TTC549 (cell line): ENCODE measurements around the gene DRC7.

Experiments used
- FAIRE-seq: peaks from 2 replicates; lab custom pipeline; 2012; peaks lifted over from hg19 to GRCh38; lab: Jason Lieb, UNC

The DRC7 gene

DNA sequence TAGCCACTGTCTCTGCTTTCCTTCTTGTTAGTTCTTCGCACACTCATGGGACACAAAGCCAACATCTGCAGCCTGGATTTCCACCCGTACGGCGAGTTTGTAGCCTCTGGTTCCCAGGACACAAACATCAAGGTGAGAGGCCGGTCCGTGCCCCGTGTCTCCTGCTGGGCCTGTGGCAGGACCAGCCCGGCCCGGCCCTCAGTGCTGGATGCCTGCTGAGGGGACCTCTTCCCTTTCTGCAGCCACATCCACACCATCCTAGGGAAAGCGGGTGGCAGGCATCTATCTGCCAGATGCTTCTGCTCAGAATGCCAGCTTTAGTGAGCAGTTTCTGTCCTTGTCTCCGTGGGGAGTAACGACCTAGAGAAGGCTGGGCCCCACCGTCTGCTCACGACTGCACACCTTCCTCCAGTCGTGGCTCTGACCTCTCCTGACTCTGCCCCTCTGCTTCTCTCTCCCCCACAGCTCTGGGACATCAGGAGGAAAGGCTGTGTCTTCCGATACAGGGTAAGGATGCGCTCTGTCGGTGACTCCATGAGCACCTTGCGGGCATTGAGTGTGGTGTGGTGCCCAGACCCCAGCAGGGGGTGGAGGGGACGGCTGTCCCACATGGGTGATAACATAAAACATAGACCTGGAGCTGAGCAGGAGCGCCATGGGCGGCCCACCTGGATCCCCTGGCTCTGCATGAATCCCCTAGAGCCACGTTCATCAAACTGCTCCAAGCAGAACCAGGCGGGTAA lies 56.4 kb downstream of the DRC7 start:
- FAIRE-seq, result no peak

DNA sequence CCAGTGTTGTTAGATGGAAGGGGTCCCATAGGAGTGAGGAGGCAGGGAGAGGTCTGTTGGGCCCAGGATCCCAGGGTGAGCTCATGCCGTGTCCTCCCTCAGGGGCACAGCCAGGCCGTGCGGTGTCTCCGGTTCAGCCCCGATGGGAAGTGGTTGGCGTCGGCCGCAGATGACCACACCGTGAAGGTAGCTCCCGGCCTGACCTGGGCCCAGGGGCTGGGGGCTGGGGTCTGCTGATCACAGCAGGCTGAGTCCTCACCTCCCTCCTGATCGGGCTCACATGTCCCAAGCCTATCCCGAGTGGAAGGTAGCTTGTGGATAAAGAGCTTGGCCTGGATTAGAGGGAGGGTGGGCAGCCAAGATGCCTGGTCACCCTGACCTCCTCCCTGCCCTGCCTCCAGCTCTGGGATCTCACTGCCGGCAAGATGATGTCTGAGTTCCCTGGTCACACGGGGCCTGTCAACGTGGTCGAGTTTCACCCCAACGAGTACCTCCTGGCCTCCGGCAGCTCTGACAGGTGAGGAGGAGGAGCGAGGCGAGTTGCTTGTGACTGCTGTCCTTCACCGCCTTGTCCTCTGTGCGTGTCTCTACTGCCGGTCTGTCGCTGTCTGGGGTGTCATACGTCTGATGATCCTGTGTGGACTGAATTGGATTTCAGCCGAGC lies 57.1 kb downstream of the DRC7 start:
- FAIRE-seq, result no peak

DNA sequence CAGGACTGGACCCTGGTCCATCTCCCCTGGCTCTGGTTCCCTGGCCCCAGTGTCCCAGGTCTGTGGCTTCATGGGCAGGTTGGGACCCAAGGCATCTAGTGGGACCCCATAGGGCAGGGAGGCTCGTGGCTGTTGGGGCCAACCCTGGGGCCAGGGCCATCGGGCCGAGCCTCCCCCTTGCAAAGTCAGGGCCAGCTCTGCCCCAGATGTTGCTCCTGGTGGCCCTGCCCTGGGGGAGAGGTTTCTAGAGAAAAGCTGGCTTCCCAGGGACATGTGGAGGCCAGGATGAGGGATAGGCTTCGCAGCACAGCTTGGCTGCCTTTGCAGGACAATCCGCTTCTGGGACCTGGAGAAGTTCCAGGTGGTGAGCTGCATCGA lies 57.6 kb downstream of the DRC7 start:
- FAIRE-seq, result no peak

DNA sequence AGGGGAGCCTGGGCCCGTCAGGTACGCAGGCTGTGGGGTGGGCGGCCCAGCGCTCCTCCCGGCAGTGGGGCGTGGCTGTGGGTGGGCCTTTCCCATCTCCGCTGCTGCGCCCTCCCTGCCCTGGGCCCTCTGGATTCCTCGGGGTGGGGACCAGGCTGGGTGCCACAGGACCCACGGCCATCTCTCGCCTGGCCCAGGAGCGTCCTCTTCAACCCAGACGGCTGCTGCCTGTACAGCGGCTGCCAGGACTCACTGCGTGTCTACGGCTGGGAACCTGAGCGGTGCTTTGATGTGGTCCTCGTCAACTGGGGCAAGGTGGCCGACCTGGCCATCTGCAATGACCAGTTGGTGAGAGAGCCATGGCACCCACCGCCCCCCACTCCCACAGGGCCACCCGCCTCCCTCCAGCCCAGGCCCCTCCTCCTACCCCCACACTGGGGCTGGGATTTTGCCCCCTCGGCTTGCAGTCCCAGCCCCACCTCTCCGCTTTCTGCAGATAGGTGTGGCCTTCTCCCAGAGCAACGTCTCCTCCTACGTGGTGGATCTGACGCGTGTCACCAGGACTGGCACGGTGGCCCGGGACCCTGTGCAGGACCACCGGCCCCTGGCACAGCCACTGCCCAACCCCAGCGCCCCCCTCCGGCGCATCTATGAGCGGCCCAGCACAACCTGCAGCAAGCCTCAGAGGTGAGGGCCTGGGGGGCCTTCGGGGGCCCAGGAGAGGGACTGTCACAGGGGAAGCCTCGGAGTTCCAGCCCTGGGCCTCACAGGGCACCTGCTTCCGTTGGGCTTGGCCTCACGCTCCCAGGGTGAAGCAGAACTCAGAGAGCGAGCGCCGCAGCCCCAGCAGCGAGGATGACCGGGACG lies 58.2 kb downstream of the DRC7 start:
- no peak for FAIRE-seq

DNA sequence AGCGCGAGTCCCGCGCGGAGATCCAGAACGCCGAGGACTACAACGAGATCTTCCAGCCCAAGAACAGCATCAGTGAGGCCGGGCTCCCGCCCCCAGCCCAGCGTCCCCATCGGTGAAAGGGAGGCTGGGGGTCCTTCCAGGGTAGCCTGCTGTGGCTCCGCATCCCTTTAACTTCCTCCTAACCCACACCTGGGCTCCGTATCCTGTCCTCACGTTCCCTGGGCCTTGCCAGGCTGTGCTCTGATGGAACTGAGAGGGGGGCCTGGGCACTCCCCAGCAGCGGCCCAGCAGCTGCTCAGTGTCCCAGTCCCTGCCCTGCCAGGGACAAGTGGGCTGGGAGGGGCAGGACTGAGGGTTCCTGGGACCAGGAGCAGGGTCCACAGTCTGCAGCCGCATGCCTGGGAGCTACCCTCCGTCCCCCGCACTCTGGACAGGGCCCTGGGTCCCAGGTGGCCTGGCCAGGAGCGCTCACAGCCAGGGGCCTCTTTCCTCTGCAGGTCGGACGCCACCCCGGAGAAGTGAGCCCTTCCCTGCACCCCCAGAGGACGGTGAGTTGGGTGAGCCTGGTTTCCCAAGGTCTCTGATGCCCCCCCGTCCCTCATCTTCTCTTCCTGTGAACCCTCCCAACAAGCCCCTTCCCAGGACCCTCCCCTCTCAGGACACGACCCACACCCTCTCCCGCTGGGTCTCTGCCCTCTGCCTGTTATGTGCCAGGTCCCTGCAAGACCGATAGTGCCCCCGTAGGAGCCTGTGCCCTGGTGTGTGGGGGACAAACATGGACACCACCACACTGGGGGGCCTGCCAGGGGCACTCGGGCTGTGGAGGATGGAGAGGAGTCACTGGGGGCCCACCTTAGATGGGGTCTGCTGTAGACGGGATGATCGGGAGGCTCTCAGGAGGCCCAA lies 59.1 kb downstream of the DRC7 start:
- FAIRE-seq, result no peak

DNA sequence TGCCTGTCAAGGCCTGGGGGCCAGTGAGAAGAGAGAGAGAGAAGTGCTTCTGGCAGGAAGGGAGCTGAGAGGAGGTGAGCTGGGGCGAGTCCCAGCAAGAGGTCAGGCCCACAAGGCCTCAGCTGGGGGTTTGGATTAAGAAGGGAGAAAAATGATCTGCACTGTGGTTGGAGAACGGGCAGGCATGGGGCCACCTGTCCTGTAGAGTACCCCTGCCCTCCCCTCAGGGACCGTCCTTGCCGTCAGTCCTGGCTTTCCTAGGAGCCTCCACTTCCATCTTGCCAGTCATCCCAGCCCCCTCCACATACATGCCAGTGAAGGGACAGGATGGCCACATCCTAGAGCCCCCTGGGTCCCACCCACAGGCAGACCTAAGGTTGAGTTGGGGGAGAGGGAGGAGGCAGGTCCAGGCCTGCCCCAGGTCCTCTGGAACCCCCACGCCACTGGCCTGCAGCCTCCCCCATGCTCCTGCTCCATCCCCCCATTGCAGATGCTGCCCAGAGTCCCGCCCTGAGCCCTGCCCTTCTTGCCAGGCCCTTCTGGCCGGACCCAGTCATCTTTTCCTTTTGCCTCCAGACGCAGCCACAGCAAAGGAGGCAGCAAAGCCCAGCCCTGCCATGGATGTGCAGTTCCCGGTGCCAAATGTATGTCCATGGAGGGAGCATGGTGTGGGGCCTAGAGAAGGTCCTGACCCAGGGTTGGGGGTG lies 59.9 kb downstream of the DRC7 start:
- FAIRE-seq, result no peak

DNA sequence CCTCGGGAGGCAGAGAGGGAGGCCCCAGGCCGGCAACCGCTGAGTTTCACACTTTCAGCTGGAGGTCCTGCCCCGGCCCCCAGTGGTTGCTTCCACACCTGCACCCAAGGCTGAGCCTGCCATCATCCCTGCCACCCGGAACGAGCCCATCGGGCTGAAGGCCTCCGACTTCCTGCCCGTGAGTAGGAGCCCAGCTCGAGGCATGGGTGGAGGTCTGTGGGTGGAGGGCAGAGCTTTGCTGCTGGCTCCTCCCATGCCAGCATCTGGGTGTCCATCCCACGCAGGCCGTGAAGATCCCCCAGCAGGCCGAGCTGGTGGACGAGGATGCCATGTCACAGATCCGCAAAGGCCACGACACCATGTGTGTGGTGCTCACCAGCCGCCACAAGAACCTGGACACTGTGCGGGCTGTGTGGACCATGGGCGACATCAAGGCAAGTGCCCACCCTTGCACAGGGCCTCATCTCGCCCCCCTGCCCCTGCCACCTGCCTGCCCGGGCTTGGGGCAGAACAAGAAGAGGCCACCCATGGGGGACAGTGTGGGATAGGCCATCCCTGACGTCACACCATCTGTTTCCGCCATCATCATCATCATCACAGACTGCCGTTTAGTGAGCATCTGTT lies 60.6 kb downstream of the DRC7 start:
- no peak for FAIRE-seq

DNA sequence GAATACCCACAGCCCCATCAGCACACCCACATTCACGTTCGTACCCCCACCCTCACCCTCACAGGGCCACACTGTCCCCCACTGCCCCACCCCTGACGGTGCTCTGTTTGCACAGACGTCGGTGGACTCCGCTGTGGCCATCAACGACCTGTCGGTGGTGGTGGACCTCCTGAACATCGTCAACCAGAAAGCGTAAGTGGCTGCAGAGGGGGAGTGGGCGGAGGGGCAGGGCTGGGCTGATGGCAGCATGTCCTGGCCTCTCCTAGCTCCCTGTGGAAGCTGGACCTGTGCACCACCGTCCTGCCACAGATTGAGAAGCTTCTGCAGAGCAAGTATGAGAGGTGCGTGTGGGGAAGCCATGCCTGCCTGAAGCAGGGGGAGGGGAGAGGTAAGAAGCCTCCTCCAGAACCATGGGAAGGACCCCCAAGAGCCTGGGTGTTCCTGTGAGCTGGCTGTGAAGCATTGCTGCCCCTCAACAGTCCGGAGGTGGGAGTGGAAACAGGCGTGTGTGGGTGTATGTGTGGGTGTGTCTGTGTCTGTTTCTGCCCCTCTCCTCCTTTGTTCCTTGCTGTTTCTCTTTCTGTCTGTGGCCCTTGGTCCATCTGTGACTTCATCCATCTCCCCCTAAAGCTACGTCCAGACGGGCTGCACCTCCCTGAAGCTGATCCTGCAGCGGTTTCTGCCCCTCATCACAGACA lies 61.3 kb downstream of the DRC7 start:
- FAIRE-seq, result no peak

DNA sequence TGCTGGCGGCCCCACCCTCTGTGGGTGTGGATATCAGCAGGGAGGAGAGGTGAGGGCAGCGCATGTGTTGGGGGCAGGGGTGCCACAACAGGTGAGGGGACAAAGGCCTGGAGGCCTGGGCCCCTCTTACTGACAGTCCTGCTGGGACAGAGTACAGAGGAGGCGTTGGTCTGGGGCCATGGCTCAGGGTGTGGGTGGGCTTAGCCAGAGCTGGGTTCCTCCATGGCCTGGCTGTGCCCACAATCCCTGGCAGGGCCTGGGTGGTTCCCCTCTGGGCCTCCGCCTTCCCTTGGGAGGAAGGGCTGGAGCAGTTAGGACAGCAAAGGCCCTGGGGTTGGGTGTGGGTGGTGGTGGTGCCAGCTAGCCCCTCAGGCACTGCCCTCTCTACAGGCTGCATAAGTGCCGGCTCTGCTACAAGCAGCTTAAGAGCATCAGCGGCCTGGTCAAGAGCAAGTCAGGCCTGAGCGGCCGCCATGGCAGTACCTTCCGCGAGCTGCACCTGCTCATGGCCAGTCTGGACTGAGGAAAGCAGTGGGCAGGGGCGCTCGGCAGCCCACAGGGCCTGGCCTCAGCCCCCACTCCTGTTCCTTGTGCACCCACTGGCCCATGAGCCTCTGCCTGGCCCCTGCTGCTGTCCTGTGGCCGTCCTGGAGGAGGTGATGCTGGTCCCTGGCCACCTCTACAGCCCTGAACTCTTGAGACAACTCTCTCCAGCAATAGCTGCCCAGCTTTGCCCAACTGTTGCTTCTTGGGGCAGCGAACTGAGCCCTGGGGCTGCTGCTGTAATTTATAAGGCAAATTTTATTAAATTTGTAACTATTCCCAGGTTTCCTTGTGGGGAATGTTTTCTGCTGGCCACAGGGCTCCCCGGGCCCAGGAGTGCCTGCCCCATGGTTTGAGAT lies 62.1 kb downstream of the DRC7 start:
- FAIRE-seq, result no peak

DNA sequence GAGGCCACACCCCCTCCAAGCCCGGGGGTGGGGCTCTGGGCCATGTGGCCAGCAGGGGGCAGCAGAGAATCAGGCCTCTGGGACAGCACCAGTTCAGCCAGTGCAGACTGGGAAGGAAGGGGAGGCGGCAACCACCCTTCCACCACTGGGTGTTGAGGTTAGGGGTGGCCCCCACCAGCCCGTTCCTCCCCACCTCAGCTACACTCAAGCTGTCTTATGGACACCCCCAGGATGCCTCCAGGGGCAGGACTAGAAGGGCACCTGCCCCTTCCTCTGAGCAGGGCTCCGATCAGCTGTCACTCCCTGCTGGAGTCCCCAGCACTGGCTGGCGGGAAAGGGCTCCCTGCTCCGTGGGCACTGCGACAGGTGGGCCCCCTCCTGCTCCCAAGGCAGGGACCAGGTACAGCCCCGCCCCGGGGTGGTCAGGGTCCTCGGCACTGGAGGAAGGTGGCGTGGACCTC lies 62.8 kb downstream of the DRC7 start:
- no peak for FAIRE-seq

DNA sequence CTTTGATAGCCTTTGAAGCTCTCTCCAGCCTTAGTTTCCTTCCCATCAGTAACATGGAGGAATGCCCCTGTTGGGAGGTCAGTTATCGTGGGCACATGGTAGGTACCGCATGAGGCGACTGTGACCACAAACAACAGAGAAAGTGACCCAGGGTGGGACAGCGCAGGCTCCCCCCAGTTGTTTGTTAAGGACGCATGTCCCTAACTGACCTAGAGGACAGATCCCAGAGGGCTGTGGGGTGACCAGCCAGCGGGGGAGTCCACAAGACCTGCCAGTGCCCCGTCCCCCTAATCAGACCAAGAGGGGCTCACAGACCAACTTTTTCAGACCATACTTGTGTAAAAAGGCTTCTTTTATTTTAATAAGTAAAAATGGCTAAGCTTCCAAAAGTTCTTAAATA lies 63.3 kb downstream of the DRC7 start:
- no peak for FAIRE-seq

DNA sequence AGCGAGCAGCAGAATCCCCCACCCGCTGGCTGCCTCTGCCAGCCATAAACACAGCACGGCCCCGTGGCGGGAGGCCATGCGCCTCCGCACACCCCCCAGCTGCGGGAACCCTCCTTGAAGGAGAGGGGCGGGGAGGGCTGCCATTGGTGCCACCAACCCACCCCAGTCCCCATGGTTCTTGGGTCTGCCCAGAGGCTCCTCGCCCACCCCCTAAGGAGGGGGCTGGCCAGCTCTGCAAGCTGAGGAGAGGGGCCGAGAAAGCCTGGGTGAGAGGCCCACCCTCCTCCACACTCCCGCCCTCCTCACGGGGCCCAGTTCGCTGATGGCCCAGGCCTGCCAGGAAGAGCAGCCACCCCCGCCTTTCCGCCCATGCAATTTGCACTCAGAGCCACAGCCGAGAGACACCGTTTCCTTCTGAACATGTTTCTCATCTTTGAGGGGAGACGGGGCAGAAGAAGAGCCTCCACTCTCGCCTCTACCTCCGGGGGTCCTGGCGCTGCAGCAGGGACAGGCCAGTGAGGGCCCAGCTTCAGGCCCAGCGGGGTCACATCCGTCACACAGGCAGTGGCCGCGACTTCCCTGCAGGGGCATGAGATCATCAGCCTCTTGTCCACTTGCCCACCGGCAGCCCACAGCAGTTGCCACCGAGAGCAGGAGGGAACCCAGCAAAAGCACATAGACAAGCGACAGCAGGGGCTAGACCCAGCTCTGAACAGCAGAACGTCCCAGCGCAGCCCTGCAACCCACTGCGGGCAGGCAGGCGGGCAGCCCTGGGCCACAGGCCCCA lies 63.9 kb downstream of the DRC7 start:
- FAIRE-seq, result no peak

DNA sequence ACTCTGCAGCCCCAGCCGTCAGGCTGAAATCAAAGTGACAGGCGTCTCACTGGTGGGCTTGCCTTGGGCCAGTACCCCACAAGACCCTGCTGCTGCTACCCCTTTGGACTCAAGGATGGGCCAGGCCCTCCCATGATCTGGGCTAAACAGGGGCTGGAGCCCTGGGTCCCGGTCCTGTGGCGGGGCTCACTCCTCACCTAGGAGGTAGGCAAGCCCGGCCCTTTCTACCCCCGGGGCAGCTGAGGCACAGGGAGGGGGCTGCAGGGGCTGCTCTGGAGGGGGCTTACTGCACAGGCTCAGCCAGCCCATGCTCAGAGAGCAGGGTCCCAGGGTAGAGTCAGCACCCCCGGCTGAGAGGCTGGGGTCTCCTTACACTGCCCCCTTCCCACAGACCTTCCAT lies 64.5 kb downstream of the DRC7 start:
- no peak for FAIRE-seq

DNA sequence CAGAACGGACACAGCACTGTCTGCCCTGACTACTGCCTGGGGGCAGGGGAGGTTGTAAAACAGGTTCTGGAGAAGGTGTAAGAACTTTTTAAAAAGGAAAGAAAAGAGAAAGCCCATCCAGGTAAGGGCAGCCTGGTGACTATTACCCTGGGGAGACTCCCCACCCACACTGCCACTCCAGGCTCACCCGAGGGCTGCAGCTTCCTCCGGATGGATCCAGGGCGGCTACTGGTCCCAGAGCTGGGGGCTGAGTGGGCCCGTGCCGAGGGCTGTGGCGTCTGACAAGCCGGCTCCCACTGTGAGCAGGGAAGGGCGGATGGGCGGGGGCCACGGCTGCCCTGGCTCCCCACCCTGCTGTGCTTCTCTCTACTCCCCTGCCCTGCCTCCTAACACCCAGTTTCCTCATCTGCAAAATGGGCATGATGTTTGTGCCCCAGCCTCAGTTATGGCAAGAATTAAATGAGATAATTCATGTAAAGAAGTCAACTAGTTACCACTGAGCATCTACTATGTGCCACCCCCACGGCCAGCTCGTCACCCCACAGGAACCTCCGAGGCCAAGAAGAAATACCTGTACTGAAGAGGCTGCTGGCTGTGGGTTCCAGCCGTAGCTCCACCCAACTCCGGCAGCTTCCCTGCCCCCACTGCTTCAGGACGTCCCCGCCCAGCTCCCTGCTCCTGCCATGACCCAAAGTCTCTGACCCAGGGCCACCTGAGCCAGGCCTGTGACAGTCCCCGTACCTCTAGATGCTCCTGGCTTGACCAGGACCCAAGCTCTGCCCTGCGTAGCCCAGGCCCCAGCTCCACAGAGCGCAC lies 65.1 kb downstream of the DRC7 start:
- FAIRE-seq, result no peak

DNA sequence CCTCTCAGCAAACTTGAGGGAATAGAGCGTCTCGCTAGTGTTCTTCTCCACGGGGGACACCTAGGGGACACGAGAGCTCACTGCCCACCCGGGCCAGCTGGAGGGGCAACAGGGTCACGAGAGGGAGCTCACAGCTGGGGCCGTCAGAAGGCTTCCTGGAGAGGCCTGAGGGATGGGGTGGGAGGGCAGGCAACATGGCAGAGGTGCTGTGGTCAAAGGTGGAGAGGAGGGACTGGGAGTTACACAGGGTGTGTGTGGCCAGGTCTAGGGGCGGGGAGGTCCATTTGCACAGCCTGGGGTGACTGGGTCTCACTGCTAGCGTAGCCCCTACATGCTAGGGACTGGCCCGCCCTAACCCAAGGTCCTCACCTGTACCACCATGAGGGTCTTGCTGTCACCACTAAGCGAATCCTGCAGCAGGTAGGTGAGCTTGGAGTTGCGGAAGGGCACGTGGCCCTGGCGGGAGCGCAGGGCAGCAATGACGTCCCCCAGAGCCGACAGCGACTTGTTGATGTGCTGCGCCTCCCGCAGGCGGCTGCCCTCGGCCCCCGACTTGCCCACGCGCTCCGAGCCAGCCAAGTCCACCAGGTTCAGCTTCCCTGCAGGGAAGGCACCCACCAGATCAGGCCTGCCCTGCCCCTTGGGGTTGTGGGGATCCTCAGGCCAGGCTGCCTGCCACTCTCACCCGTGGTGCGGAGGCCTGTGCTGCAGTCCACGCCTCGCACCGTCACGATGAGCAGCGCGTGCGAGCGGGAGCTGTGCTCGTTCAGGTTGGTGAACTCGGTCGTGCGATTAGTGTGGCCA lies 66.0 kb downstream of the DRC7 start:
- no peak for FAIRE-seq

DNA sequence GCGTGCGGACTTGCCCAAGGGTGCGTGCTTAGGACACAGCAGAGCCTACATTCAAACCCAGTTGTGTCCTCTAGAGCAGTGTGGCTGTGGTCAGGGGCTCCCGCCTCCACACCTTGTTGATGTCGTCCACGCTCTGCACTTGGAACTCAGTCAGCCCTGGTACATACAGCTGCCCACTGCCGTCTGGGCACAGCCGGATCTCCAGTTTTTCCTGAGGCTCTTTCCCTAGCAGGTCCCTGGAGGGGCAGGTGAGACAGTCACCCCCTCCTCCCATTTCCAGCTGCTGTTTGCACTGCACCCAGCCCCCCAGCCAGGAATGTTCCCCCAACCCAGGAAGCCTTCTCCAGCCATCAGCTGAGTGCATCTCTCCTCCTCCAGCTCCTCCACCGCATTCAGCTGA lies 66.7 kb downstream of the DRC7 start:
- FAIRE-seq, result no peak

DNA sequence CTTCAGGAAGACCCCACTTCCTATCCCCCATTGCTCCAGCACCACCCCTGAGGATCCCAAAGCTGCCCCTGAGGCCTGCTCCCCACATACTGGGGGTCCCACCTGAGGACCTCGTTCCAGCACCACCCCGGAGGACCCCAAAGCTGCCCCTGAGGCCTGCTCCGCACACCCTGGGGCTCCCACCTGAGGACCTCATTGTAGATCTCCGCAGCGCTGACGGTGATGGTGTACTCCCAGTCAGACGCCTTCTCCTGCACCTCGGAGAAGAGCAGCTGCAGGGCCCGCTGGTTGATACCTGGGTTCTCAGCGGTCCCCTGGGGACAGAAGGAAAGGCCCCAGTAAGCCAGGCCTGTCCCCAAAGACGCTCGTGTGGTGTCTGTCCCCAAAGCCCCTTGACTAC lies 67.4 kb downstream of the DRC7 start:
- FAIRE-seq, result no peak
